Midbrain (tissue), 1 donor: ENCODE measurements around the gene NFIA.

Source experiments
- DNase-seq: peaks from one replicate; lab custom pipeline; 2025; lab: John Stamatoyannopoulos, UW

The NFIA gene

DNA sequence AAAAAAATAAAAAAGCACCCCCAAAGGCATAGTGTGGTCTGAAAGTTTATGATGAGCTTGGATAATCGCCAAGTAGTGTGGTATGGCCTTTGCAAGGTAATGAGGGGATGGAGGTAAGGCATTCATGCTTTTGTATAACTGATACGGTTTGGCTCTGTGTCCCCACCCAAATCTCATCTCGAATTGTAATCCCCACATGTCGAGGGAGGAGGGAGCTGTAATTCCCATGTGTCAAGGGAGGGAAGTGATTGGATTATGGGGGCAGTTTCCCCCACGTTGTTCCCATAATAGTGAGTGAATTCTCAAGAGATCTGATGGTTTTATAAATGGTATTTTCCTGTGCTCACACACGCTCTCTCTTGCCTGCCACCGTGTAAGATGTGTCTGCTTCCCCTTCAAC, 215.5 kb downstream of the NFIA start:
- no peak for DNase-seq

DNA sequence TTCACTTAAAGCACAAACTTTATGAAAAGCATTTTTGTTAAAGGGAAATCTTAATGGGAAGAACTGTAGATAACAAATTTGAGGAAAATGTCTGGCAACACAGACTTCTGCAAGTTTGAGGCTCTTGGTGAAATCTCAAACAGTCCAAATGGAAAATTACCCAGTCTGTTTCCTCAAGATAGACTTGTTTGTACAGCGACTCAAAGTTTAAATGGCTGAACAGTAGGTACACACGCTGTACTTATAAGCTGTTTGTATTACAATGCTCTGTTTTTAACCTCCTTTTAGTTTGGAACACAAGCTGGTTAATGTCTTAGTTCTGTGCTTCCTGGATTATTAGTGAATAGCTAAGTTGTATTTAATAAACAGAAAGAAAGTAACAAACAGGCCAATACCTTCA, 217.1 kb downstream of the NFIA start:
- DNase-seq, result no peak

GRCh38 chr1:61300899-61301298, 218.5 kb downstream of the NFIA start:
- DNase-seq, result no peak

DNA sequence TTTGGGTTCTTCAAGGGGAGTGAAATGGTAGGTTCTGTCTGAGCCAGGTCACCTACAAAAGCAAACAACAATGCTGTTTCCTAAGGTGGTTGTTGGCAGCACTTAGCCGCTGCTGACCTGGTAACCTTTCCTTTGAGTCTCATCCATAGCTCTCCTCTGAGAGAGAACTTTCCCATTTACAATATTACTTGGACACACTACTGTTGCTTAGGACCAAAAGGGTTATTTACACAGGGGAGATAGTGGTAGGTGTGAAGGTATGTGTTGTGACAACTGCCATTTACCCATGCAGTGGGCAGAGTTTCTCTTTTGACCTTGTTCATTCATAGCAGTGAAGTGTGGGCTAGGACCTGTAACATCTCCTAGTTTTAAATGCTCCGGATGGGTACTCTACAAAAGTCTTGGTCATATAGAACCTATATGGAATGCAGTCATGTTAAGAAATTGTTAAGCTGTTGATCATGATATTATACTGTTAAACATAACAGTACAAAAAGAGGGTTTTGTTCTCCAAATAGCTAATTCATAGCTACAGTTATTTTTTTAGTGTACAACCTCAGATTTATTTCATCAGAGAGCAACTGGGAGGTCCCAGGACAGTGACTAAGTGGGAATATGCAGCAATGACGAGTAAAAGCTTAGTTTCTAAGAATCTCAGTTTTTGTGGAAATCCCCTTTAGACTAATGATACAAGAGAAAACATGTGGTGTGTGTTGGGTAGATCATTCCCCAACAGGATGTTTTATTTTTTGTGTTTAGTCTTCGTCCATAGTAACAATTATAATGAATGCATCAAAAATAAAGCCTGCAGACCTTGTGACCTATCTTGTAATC, 219.7 kb downstream of the NFIA start:
- DNase-seq, result no peak

DNA sequence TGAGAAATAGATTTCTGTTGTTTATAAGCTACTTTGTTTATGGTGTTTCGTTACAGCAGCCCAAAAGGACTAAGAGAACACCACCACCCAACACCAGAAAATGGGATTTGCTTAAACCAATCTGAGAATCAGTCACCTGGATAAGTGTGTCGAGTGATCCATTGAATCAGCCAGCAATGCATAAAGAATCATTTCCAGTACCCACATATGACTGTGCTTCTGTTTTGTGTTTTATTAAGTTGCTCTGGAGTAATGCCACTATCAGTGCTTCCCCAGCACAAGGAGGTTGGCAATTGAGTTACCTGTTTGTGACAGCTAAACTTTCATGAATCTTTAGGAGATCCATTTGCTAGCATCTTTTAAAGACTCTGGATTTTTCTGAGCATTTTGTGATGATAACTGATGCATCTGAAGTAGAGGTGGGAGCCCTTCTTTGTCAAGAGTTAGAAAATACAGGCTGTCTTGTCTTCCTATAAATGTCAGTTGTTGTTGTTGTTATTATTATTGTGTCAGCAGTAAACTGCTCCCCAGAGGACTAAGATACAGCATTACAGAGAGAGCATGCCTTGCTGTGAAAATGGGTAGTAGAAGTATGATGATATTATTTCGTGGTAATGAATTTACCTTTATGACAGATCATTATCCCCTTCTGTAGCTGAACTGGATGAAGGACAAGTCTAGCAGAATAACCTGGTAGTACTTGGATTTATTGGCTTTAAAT, 225.2 kb downstream of the NFIA start:
- DNase-seq, result no peak

DNA sequence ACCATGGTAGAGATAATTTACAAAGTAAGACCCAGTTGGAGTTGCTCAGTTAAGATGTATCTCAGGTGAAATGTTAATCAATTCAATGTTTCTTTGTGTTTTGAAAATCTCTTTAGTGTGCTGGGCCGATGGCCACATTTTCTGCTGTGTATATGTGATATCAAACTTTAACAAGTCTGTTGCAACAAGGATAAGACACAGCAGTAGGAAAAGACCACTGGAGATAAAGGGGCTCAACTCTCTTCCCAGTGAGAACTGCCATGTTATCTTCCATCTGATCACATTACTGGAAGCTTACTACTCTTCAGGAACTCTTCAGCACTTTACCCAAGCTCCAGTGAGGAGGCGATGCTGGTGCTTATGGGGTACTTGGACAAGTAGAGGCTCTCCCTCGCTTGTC, 227.7 kb downstream of the NFIA start:
- DNase-seq, result no peak

GRCh38 chr1:61310538-61310937, 228.2 kb downstream of the NFIA start:
- DNase-seq, result no peak

DNA sequence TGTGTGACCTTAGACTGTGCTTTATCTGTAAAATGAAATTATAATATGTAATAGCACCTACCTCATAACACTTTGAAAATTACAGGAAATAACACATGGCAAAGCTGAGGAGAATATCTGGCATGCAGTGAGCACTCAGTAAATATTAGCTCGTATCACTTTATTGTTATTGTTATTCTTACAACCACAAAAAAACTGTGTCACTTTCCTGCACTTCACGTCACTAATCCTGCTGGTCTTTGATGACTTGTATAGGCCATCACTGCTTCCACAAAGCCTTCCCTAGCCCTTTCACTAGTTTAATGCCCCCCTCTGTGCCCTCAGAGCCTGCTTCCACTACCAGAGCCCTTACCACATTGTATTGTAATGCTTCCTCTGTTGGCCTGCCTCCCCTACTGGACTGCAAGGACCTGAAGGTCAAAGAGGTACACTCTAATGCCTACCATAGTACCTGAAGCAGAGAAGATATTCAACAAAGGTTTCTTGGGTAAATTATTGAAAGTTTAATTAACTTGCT, 231.6 kb downstream of the NFIA start:
- DNase-seq, result no peak

DNA sequence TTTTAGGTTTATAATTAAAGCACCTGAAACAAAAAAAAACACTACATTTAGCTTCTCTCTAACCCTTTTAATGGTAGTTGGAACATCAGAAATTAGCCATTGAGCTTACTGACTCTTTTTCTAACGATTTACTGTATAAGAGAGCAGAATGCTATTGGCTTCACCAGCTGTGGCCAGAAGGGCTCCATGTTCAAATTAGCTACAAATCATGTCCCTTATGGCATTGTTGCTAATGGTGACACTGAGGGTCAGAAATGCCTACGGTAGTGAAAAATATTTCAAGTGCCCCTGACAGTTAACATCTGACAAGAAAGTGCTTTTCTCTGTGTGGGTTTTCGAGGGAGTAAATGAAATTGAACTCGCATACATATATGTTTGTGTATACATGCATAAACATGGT, 232.7 kb downstream of the NFIA start:
- DNase-seq, result no peak

DNA sequence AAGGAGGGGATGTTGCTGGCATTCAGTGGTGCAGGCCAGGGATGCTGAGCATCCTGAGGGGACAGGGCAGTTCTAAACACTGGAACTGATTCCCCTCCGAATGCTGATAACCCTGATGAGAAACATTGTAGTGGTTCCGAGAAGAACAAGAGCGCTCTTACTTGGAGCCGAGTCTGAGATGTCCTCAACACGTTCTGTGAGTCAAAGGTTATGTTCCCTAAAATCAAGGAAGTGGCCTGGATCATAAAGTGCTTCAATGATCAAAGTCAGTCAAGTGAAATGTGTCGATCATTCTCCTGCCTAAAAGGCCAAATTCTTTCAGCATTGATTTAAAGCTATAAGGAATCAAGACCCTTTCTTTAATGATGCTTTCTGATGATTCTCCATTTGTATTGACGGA, 234.1 kb downstream of the NFIA start:
- DNase-seq, result no peak

DNA sequence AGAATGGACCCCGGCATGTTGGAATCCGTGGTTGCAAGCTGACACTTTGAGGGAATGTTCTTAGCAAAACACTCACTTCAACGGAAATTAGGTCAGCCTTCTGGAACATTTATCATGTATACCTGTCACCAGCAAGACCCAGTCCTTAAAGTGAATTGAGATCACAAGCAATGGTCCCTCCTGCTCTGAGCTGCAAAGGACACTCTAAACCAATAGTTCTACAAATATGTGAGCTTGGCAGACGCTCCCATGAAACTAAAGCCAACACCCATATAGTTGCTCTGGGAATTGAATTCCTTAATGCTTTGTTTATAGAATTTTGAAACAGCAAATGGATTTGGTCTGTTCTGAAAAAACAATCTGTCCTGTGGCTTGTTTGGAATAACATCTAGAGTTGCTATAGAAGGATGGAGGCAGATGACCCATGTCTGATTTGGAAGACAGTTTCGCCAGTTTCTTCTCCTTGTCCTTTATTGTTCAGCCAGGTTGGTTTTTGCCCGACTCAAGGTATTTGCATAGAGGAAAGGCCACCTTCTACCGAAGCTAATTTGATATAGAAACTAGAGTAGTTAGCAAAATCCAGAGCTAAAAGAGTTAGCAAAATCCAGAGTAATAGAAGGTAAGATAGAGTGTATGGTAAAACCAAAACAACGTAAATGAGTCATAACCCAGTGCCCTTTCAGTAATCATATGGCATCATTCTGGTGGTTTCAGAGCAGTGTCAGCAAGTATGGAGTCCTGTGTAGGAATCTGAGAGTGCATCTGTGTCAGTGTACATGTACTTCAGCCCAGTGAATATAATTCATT, 236.2 kb downstream of the NFIA start:
- DNase-seq, result no peak

GRCh38 chr1:61320575-61320974, 238.2 kb downstream of the NFIA start:
- no peak for DNase-seq

- no peak for DNase-seq
Observed at GRCh38 chr1:61322008-61322744, 239.8 kb downstream of the NFIA start.

- no peak for DNase-seq
Observed at GRCh38 chr1:61322769-61323168, 240.4 kb downstream of the NFIA start.

DNA sequence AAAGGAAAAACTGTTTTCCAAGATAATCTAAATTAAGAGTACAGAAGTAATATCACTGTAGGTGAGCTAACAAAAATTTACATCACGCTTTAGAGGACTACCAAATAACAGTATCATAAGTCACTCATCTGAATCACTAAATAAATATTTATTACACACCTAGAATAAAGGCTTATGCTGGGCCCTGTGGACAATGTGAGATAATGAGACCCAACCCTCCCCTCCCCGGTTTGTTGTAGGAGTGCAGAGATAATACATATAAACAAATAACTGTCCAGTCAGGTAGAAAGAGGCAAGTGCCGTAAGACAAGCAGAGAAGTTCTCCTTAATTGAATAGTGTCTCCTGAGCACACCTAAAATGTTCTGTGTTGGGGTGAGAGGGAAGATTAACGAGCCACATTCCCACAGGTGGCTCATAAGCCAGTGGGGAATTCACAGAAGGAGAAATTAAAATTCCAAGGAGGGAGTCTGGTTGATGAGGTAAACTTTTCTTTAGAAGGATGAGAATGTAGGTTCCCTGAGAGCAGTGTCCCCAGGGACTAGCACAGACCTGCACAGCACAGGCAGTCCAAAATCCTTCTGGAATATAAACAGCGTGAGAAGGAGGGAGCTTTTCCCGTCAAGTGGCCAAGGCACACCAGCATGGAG, 241.4 kb downstream of the NFIA start:
- DNase-seq, result no peak

GRCh38 chr1:61326713-61327112, 244.4 kb downstream of the NFIA start:
- DNase-seq, result no peak

DNA sequence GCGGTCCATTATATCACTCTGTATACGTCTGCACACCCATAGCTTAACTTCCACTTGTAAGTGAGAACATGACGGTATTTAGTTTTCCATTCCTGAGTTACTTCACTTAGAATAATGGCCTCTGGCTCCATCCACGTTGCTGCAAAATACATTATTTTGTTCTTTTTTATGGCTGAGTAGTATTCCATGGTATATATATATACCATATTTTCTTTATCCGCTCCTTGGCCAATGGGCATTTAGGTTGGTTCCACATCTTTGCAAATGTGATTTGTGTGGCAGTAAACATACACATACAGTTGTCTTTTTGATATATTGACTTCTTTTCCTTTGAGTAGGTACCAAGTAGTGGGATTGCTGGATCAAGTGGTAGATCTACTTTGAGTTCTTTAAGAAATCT, 245.1 kb downstream of the NFIA start:
- no peak for DNase-seq

DNA sequence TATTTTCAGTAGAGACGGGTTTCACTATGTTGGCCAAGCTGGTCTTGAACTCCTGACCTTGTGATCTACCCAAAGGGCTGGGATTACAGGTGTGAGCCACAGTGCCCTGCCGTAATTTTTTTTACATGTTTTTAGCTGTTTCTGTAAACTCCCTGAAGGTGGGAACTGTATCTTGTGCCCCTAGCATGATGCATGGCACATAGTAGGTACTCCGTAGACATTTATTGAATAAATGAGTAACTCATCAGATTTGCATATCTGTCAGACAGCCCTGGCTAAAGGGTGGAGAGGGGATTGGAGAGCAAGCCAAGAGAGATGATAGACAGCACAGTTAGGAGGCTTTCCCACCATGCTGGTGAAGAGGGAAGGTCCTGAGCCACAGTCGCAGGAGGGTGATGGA, 247.2 kb downstream of the NFIA start:
- no peak for DNase-seq

- no peak for DNase-seq
Observed at GRCh38 chr1:61330018-61330417, 247.7 kb downstream of the NFIA start.

GRCh38 chr1:61330571-61330970, 248.2 kb downstream of the NFIA start:
- DNase-seq, result no peak

DNA sequence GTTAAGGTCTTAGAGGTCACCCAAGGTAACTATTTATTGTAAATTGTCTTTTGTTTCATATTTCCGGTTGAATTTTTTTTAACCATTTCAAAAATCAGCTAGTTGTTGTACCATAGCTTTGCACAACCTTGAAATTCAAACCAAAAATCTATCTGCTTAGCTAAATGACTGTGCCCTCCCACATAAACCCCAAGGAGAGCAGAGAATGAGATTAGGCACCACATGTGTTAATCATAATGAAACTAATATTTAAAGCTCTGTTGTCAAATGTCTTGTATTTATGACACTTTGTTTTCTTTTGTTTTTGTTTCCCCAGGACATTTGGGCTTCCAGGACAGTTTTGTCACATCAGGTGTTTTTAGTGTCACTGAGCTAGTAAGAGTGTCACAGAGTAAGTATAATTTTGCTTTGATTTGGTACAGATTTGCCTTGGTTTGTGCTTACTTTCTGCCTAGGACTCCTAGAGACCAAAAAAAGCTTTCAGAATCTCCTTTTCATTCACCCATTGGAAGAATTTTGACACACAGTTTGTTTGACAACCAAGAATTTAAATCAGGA, 249.9 kb downstream of the NFIA start:
- no peak for DNase-seq
